ENCODE results near the gene RFNG. TPM values are rescaled to one million over a fixed set of nuclear protein-coding genes. Genes with fewer than 3 reads are reported as not detected.

RFNG gene
- polyA plus RNA-seq, 3 donors = 28.5 to 57.8 (median 47.2) TPM

DNA sequence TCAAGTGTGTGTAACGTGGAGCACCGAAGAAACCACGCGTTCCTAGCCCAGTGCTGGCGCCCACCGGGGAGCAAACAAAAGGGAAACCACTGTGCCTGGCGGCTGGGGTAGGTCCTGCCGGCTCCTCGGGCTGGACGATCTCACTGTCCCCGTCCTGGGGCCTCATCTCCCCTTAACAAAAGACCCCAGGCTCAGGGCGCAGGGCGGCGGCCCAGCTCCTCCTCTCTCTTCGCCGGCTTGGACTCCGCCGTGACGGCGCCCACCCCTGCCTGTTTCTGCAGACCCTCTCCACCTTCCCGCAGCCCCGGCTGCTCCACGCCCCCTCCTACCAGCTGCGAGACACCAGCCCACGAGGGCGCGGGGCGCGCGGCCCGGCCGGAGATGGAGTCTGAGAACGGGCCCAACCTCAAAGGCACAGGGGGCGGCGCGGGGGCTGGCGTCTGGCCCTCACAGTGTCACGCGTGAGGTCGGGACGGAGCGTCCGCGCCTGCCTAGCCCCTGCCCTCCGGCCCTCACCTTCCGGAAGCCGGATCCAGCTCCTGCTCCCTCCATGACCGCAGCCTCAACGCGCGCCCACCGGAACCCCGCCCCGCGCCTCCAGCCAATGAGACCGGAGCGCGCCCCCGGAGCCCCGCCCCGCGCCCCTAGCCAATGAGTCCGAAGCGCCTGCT is 29.2 kb downstream of the RFNG start, which contains the start of gene CENPX:
TSS of gene CENPX (minus strand) at position 569 of the 671 bp plus-strand sequence. CDS start at position 552, 17 bp downstream.
- DNase-seq (ENCODE audit: extremely low read depth in 1 of 11, low read depth in 9 of 11, low spot score in 4 of 11) = no peak

DNA sequence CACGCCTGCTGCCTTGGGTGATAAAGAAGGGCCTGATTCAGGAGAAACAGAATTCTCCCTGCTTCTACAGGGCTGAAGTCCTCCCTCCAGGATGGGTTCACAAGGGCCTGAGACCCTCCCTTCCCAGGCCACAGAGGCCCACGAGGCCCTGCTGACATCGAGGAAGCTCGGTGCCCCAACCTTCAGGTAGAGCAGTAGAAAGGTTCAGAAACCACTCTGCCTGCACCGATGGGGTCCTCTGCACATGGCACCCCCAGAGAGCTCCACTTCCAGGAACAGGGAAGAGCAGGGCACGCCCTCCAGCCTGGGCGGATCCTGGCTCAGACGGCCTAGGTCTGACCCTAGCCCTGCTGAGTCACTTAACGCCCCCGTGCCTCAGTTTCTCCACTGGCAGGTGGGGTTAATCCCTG is 29.7 kb downstream of the RFNG start:
- no peak for DNase-seq (ENCODE audit: extremely low read depth in 1 of 11, low read depth in 9 of 11, low spot score in 4 of 11)

DNA sequence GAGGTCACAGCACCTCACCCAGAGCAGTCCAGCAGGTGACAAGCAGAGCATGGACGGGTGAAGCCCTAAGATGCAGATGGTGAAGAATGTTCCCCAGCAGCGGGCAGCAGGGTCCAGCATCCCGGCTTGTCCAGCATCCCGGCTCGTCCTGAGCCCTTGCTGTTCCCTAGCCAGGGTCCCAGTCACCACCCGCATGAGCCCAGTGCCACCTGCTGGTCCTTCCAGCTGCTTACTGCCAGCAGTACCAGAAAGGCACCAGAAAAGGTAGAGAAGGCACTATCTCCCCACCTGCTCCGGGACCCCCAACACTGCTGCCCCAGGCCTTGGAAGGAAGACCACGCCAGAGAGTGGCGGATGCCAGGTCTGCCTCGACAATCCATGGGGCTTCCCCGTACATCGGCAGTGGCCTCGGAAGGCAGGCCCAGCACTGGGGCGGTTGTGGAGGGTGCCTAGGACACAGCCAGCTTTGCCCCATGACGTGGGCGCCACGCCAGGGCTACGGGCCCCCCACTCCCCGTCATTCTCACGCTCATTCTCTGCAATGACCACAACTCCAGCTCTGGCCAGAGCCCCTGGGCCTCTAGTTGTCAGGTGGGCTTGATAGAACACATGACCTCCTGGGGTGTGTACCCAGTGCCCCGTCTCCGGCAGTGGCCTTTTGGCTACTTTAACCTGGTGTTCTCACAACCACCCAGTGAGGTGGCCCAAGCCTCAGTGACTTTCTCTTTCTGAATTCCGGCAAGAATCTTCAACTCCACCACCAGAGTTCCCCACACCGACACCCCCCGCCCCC is 30.3 kb downstream of the RFNG start:
- no peak for DNase-seq (ENCODE audit: extremely low read depth in 1 of 11, low read depth in 9 of 11, low spot score in 4 of 11)

DNA sequence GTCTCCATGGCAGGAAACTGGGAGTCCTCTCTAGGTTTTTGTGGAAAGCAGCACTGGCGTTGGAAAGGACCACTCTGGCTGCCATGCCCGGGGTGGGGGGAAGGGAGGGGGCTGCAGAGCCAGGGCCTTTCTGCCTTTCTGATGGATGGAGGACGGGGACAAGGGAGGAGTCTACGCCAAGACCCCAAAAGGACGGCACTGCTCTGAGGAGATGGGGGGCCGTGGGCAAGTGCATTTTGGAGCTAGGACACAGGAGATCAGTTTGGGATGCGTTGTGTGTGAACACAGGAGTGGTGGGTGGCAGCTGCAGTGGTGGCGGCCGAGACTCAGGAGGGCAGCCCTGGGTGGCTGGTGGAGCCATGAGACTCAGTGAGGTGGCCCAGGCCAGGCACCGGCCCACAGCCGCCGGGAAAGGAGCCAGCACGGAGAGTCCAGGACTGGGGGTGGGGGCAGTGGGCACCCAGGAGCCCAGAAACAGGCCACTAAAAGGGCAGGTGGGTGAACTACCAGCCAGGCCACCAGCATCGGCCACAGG is 31.0 kb downstream of the RFNG start:
- no peak for DNase-seq (ENCODE audit: extremely low read depth in 1 of 11, low read depth in 9 of 11, low spot score in 4 of 11)

DNA sequence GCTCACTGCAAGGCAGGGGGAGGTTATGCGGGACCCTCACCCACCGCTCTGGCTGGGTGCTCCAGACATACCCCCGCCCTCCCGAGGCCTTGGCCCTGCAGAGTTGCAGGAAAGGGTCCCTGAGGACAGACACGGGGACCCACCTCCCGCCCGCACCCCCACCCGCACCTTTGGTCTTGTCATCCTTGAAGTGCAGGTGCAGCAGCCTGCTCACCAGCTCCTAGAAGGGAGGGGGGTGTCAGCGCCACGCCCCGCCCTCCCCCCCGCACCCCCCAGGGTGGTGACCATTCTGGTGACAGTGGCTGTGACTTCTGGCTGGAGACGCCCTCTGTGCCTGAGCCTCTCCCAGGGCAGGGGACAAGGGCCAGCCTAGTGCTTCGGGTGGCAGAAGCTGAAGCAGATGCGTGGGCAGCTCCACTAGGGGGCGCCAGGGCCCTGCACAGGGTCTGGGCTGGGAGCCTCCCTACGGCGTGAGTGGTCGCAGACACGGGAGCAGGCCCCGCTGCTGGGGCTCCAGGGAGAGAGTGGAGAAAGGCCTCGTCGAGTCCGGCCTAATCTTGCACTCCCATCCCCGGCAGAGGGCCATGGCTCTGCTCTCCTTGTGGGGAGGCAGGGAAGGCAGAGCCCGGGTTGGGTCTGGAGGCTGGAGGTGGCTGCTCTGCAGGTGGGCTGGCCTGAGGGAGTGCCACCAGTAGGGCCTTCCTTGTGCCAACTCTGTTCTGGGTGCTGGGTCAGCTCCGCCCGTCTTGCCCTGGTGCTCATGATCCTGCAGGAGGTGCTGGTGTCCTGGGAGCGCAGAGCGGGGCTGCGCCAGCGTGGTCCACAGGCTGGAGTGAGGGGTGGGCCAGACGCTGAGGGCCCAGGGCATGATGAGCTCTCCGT is 31.7 kb downstream of the RFNG start:
- no peak for DNase-seq (ENCODE audit: extremely low read depth in 1 of 11, low read depth in 9 of 11, low spot score in 4 of 11)

DNA sequence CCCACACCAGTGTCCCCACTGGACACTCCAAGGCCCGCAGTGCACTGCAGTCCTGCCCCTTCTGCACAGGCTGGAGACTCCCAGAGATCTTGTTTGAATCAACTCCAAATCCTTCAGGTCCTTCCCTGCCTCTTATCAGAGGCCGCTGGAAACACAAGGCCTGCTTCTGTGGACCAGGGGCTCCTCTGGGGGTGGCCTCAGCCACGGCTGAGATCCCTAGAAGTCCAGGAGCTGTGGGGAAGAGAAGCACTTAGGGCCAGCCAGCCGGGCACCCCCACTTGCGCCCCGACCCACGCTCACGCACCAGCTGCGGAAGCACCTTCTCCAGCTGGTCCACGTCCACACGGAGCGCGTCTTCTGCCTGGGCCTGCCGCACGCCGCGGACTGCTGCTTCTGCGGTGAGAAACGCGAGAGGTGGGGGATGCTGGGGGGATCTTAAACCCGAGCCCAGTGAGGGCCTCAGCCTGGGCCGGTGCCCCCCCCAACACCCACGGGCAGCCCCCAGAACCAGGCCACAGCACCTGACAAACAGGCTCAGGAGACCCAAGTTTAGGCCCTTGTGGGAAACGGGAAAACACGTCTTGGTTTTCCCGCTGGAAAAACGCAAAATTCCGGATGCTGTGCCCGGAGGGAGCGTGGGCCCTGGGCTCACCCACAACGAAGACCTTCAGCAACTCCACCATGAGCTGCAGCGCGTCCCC is 32.5 kb downstream of the RFNG start:
- DNase-seq (ENCODE audit: extremely low read depth in 1 of 11, low read depth in 9 of 11, low spot score in 4 of 11) = no peak

DNA sequence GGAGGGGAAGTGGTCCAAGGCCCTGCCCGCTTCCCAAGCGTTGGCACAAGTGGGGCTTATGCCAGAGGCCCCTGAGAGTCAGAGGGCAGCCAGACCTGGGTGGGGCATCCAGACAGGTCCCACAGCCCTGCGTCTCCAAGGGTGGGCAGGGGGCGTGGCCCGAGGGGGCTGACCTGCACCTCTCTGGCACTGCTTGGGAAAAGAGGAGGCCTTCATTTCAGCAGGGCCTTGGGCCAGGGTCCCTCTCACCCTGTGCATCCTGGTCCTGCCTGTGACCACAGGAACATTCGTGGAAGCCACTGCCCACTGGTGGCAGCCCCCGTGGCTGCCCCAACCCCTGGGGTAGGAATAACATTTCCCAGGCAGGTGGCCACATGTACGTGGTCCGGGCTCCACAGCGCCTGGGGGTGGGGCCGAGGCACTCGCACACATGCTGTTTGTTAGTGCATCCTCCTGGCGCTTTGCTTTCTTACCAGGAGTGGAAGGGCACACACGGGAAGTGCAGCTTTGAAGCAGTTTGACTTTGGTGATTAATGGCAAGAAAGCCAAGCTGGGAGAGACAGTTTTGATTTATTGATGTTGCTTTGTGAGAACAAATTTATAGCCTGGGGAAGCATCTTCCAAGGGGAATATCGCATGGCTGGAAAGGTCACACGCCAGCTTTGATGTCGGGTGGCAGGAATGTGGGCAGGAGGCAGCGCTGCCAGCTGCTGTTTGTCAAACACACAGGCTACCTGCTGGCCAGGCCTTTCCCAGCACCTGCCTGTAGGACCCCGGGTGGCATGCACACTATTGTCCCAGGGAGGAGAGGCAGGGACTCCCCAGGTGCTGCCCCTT is 33.2 kb downstream of the RFNG start:
- no peak for DNase-seq (ENCODE audit: extremely low read depth in 1 of 11, low read depth in 9 of 11, low spot score in 4 of 11)

DNA sequence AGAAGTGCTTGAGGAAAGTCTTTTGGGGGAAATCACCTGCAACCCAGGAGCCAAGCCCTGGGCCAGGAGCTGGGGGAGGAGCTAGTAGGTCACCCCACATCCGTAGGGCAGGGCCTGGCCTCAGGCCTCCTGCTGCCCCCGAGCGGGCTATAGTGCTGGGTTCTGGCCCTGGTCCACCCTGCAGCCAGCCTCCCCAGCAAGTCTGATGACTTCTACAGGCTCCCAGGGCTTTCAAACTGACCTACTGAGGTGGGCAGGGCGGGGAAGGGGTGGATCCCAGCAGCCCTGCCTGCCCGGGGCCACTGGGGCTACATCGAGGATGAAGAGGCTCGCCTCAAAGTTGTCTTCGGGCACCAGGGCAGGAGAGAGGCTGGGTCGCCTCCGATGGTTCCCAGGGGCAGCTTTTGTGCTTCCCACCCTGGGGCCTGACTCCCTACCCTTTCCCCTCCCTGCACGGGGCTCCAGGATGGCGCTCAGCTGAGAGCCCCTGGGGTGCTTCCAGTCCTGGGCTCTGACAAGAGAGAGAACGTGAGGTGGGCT is 33.9 kb downstream of the RFNG start:
- DNase-seq (ENCODE audit: extremely low read depth in 1 of 11, low read depth in 9 of 11, low spot score in 4 of 11) = no peak

DNA sequence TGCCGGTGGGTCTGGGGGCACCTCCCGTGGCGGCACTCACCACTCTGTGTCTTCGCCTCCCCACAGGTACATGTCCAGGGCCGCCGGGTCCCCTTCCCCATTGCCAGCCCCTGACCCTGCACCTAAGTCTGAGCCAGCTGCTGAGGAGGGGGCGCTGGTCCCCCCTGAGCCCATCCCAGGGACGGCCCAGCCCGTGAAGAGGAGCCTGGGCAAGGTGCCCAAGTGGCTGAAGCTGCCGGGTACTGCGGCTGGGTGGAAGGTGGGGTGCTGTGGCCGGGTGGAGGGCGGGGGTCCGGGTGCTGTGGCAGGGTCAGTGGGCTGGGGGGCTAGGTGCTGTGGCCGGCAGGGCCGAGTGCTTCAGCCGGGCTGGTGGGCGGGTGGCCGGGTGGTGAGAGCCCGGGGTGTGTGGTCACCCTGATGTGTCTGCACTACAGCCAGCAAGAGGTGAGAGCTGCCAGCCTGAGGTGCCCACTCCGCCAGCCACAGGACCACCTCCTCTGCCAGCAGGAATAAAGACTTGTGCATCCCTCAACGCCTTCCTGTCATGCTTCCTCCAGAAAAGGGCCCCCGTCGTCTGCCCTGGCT is 34.6 kb downstream of the RFNG start:
- no peak for DNase-seq (ENCODE audit: extremely low read depth in 1 of 11, low read depth in 9 of 11, low spot score in 4 of 11)

DNA sequence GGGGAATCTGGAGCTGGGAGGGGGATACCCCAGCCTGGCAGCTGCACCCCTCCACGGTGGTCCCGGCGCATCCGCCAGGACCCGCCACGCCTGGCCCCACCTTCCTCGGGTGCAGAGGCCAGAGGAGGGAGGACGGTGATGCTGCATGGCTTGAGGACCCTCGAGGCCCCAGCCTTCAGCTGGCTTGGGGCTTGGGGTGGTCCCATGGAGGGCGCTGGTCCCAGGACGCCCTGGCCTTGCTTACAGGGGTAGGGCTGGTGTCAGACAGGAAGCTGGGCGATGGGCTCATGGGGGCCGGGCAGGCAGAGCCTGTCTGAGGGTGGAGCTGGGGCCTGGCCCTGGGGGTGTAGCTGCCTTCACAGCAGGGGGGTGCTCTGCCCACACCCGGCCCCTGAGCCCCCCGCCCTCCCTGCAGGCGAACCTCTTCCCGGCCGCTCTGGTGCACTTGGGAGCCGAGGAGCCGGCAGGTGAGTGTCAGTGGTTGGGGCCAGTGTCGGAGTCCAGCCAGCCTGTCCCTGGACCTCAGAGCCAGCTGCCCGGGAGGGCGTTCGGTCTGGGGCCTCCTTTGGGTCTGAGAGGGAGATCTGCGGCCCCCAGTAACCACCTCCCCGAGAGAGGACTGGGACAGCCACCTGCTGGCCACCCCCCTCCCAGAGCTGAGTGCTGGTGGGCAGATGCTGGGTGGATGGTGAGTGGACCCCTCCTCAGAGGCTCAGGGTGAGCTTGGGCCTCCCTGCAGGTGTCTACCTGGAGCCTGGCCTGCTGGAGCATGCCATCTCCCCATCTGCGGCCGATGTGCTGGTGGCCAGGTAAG is 35.3 kb downstream of the RFNG start:
- no peak for DNase-seq (ENCODE audit: extremely low read depth in 1 of 11, low read depth in 9 of 11, low spot score in 4 of 11)

DNA sequence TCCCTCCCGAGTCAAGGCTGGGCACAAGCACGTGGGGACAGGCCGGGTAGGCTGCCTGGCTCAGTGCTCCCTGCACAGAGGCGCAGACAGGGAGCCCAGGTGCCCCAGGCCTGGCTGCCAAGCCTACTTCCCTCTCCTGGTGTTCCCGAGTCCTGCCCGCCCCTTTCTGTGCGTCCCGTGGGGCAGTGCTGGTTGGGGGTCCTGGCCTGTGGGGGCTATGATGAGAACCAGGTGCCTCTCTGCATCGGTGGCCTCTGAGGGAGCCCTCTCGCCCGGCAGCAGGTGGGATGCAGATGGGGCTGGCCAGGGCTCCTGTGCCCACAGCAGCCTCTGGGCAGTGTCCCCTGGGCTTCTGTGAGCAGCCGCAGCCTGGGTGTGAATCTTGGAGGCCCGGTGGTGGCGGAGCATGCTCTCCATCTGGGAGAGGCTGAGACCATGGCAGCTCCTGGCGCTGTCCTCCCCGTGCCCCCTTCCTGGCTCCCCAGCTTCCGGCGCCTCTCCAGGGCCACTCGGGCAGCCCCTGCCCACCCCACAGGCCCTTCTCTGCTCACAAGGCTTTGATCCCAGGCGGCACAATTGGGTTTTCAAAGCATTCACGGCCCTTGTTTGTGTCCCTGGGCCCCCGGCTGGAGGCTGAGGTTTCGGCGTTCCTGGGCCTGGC is 36.2 kb downstream of the RFNG start:
- no peak for DNase-seq (ENCODE audit: extremely low read depth in 1 of 11, low read depth in 9 of 11, low spot score in 4 of 11)

DNA sequence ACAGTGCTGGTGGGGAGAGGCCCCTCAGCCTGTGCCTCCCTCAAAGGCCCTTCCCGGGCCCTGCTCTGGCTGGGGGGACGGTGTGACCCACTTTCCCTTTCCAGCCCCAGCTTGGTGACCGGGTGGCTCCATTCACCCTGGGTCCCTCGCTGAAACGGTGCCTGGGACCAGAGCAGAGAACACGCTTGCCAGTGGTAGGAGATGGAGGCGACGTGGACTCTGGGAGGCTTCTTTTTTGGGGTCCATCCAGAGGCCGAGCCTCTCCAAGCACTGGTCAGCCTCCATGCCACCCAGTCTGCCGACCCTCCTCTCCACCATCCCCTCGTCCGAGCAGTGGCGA is 36.7 kb downstream of the RFNG start:
- no peak for DNase-seq (ENCODE audit: extremely low read depth in 1 of 11, low read depth in 9 of 11, low spot score in 4 of 11)

DNA sequence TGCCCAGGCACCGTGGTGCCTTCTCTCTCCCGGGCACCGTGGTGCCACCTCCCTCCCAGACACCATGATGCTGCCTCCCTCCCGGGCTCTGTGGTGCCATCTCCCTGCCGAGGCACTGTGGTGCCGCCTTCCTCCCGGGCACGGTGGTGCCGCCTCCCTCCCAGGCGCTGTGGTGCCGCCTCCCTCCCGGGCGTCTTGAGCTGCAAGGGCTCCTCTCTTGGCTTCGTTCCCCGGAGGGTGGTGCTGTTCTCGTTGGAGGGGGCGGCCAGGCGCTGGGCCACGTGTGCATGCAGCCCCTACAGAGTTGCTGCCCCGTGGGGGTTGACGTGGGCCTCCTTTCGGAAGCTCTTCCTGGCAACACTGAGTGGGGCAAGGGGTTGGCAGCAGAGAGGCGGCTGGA is 37.2 kb downstream of the RFNG start:
- no peak for DNase-seq (ENCODE audit: extremely low read depth in 1 of 11, low read depth in 9 of 11, low spot score in 4 of 11)

DNA sequence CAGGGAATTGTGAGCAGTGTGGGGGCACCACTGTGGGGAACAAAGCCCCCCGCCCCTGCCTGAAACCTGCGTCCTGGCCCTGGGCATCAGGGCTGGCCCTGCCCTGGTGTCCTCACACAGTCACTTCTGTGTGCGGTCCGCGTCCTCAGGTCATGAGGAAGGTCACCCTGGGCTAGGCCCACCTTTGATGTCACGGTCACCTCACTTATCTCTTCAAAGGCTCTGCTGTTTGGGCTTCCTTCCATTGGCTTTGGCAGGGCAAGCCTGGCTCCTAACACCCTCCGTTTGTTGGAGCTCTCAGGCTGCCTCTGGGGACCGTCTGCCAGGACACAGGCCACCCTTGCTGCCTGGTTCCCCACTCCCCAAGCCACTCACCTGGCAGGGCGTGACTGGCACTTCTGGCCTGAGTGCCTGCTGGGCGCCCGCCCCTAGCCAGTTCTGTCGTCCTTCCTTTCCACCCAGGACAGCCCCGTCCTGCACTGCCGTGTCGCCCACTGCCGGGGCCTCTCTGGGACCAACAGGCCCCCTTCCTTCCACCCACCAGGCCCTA is 37.8 kb downstream of the RFNG start:
- DNase-seq (ENCODE audit: extremely low read depth in 1 of 11, low read depth in 9 of 11, low spot score in 4 of 11) = no peak

DNA sequence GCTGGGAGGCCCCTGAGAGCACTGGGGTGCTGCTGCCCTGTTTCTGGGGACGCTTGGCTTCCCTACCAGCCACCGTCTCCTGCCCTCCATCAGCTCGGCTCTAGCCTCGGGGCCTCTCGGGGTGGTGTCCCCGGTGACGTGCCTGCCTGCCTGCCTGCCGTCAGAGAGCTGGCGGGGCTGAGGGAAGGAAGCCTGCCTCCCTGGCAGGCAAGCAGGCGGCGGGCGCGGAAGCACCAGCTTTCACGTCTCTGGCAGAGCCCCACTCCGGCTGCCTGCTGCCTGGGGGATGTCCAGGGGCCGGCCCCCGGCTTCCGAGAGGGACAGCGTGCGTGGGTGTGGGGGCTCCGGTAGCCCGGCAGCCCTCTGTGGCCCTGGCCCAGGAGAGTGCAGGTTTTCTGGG is 38.3 kb downstream of the RFNG start:
- no peak for DNase-seq (ENCODE audit: extremely low read depth in 1 of 11, low read depth in 9 of 11, low spot score in 4 of 11)

Data from renal cortex interstitium (tissue), 11 donors.